Esophagus squamous epithelium (tissue), 4 donors: ENCODE data around the gene NAA60.

Experiments used
- CTCF ChIP-seq, 6 experiments: fragments of 450-650 bp in 4 of 6; fragments of 200-600 bp in 2 of 6; sonication (generic) in 2 of 6; IDR thresholded peaks; one replicate each; pipeline ENCODE4 v1.5.1; 2016 to 2019; ENCODE audit warnings: antibody characterized with exemption in 6 of 6, mild to moderate bottlenecking in 4 of 6, moderate library complexity in 4 of 6
- POLR2A ChIP-seq, 4 donors: fragments of 450-650 bp; IDR thresholded peaks; one replicate each; pipeline ENCODE4 v1.6.1; 2017; ENCODE audit warnings: antibody characterized with exemption in 4 of 4, mild to moderate bottlenecking in 4 of 4, moderate library complexity in 3 of 4

- TF ChIP-seq CTCF (IDR thresholded peaks at IDR 0.05), result no peak
- no peak for TF ChIP-seq POLR2A (IDR thresholded peaks at IDR 0.05)
Observed at GRCh38 chr16:3514621-3515020, 71.1 kb downstream of the NAA60 start.
